LHCN-M2 (cell line): ENCODE results near the gene FAM193B. TPM values are rescaled to one million over a fixed set of nuclear protein-coding genes. Genes with fewer than 3 reads are reported as not detected.
"Not testable (repeated sequence)": the region's sequence is repeated elsewhere in the genome, so short reads cannot be mapped to it uniquely, and the experiment has no call there.

ENCODE experiments used
- DNase-seq: peaks from one replicate; pipeline ENCODE4 v3.0.0-alpha.2; 2012; ENCODE audit warnings: low read depth
- total RNA-seq: library from RNA; depleted of rRNA; stranded (reverse); fragments of >200 nt; gene quantifications from 2 replicates; pipeline ENCODE4 v1.2.3, GENCODE V29; 2014

The FAM193B gene
- total RNA-seq, 1 experiment from 2014 or later, result 24.5 TPM

DNA sequence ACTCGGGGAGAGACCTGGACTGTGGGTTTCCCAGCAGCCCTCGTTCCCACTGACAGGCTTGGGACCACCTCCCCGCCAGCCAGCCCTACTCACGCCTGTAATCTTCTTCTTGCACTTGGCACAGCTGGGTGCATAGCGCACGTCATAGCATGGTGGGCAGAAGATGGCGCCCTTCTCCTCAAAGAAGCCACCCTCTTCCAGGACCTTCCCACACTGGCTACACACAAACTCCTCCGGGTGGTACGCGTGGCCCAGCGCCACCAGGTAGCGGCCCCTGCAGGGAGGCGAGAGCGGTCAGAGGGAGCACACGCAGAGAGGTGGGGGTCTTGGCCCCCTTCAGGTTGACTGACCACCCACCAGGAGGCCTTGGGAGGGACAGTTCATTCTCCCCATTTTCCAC lies 66.4 kb downstream of the FAM193B start:
- no peak for DNase-seq

DNA sequence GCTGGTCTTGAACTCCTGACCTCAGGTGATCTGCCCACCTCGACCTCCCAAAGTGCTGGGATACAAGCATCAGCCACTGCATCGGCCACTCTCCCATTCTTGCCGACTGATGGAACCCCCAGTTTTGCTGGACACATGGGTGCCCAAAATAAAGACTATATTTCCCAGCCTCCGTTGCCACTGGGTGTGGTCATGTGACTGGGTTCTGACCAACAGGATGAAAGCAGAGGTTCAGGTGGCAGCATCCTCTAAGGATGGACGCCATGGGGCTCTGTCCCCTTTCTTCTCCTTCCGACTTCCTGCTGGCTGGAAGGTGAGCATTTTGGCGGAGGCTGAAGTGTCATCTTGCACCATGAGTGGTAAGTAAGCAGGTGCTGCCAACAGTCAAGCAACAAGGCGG lies 67.2 kb downstream of the FAM193B start:
- no peak for DNase-seq

DNA sequence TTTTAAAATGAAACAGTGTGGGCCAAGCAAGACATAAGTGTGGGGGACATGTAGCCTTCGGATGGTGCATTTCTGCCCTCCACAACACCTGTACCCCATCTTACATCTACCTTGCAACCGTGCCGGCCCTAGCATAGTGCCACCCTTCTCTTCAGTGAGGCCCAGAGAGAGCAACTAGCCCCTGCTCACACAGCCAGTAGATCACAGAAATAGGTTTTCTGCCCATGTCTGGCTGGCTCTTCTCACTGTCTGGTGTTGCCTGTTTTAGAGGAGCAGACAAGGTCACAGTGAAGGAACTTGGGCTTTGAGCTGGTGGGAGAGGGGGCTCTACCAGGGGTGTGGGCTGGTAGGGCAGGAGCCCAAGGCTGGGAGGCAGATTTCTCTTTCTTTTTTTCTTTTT lies 68.1 kb downstream of the FAM193B start:
- DNase-seq, result no peak

DNA sequence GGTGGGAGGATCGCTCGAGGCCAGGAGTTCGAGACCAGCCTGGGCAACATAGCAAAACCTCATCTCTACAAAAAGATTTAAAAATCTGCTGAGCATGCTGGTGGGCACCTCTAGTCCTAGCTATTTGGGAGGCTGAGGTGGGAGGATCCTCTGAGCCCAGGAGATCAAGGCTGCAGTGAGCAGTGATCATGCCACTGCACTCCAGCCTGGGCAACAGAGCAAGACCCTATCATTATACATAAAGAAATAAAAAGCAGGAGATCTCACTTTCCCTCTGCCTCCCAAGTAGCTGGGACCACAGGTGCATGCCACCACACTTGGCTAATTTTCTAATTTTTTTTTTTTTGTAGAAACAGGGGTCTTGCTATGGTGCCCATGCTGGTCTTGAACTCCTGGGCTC lies 68.6 kb downstream of the FAM193B start:
- not testable (repeated sequence) for DNase-seq

DNA sequence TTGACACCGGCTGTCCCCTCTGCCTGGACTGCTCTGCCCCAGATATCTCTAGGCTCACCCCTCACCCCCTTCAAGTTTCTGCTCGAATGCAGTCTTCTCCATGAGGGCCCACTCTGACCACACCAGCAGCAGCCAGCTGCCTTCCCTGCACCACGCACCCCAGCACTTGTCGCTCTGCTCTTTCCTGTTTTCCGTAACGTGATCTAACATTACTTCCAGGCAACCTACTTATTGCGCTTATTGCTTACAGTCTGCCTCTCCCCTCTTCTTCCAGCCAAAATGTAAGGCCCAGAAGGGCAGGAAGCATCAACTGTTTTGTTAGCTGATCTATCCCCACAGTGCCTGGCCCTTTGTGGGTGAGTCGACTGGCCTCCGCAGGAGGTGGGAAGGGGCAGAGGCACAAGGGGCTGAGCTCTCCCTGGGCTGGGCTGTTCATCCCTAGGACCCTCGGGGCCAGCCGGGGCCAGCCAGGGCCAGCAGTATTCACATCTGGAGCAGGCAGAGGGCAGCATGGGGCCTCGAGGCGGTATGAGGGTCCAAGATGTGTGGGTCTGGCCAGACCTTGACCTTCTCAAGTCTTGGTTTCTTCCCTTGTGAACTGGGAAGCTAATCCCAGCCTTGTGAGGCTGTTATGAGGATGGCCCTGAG lies 69.3 kb downstream of the FAM193B start:
- no peak for DNase-seq

DNA sequence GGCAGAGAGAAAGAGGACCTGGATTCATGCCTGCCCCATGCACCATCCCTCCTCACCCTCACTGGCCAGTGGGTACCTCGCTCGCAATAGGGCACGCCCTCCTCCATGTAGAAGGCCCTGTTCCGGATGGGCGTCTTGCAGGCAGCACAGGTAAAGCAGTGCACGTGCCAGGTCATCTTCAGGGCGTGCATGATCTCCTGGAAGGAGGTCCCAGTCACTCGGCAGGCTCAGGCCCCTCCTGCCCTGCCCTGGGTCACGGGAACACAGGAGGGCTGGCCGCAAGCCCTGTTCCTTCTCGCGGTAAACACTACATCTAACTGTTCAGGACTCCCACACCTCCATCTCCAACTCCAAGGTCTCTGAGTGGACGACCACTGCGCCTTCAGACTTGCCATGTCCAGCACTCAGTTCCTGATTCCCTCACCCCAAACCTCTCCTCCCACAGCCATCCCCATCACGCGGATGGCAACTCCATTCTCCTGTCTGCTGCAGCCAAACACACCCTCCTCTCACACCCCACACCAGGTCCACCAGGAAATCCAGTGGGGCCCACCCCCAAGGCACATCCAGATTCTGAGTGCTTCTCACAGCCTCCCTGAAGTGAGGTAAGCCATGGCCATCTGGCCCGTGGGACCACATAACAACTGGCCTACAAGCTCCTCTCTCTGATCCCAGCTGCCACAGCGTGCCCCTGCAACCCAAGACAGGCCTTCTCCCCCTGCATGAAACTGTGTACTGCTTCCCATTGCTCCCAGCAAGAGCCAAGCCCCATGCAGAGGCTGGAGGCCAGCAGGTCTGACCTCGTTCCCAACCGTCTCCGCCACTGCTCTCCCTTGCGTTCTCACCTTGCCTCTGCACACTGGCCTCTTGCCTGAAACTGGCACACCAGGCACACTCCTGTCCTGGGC lies 70.1 kb downstream of the FAM193B start:
- no peak for DNase-seq

DNA sequence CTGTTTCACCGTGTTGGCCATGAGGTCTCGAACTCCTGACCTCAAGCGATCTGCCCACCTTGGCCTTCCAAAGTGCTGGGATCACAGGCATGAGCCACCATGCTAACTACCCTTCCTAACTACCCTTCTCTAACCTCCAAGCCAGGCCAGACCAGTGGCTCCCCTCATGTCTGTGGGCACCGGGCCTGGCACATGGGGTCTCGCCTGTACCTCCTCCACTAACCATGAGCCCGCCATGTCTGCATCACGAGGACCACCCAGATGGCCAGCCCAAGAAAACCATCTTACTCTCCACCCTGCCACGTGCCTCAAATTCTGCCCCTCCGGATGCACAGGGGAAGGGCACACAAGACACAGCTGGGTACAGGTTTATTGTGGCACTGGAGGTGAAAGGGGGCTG lies 71.3 kb downstream of the FAM193B start:
- DNase-seq, result no peak

DNA sequence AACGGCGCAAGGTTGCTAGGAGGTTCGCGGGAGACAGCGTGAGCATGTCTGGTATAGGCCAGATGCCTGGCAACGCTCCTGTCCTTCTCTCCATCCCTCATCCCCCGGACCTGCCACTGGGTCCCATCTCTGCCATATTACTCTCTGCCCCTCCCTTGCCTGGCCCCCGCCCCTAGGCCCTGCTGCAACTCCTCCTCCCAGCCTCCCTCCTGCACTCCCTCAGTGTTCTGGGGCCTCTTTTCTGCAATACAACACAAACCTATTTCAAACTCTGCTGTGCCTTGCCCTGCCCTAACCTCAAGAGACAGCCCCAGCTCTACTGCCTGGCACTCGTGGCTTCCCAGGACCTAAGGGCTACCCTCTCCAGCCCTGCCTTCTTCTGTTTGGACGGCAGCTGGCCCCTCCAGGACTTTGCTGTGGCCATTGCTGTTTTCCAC lies 72.0 kb downstream of the FAM193B start:
- no peak for DNase-seq

DNA sequence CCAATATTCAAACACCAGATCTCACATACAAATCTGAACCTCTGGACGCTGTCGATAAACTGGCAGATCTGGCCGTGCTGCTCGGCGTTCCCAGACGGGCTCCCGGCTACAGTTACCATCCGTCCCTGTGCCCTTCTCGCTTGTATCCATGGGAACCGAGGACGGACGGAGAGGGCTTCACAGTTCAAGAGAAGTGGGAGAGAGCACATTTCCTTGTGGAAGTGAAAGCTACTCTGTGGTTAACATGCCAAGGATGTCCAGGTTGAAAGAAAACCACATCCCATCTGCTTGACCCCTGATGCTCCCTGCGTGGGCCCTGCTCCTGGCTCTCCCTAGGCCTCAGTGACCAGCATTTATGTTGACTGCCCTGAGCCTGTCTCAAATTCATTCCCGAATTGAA lies 74.6 kb downstream of the FAM193B start:
- peak; percentile 72 for DNase-seq

DNA sequence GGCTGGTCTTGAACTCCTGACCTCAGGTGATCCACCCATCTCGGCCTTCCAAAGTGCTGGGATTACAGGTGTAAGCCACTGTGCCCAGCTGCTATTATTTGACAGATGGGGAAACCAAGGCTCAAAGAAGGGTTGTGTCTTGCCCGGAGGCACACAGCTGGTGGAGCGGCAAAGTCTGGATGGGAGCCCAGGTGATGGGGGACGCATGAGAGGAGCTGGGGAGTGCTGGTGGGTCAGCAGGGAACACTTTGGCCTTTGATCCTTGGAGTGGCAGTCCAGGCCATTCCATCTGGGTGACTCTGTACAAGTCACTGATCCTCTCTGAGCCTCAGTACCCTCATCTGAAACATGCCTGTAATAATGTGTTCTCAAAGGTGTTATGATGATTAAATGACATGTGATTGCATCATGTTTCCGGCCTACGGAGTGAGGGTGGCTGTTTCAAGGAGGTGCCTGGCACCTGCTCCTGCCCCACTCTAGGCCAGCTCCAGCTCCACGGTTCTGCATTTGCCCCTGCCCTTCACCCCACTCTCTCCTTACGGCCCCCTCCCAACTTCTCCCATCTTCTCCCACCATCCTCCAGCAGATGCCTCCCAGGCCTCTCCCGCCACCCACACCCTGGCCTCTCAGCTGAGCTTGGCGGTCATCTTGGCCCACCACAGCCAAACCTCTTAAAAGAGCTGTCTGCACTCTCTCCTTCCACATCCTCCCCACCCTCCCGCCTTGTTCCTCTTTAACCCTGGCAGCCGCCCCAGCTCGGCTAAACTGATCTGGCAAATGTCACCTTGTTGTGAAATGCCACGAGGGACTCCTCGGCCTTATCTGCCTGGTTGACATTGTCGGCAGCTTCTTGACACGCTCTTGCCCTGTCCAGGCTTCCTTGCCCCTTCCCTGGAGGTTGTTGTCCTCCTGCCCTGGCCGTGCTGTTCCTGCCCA lies 75.4 kb downstream of the FAM193B start:
- DNase-seq, result no peak

DNA sequence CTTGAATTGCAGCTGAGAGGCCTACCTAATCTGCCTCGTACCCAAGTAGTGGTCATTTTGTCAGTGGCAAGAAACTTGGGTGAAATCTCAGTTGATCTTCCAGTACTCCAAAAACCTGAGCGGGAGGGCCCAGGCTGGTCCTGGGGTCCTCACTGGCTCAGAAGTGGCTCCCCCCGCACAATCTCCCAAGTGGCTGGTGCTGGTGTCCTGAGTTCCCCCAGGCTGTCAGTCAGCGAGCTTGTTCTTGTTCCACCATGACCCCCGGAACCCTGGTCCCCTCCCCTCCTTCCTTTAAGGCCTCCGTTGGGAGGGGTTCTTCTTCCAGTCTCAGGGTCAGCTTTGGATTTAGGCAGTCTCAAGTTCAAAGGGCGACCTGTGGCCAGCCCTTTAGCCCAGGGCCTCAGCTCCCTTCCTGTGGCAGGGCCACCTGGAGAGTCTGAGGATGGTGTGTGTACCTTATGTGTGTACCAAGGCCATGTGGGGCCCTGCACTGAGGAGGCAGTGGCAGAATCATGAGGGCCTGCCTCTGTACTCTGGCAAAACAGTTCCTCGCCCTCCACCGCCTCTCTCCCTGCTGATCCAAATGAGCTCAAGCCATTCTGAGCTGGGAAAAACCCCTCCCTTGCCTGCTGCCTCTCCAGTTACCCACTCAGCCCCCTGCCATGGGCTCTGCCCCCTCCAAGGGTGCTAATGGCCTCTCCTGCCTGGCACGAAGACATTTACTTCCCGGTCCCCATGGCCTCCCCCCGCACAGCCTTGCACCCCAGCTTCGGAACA lies 76.5 kb downstream of the FAM193B start:
- no peak for DNase-seq

DNA sequence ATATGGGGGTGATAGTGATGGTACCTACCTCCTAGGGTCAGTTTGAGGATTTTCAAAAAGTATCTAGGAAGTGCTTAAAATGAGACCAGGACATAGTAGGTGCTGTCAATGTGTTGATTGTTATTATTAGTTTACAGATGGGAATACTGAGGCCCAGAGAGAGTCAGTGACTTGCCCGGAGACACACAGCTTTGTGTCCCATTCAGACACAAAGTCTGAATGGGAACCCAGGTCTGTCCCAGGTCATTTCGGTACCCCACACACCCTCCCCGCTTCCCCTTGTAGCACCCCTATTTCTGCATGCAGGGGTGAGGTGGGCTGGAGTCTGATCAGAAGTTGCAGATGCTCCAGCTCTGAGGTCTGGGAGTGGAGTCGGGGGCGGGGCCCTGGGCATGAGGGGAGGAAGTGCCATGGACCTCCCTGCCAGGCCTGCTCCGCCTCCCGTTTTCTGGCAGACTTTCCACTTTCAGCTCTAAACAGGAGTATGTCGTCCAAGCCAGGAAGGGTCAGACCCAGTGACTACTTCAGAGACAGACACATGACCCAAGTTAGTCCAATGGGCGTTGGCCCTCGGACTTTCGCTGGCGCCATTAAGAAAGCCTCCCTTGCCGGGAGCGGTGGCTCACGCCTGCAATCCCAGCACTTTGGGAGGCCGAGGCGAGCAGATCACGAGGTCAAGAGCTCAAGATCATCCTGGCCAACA lies 77.7 kb downstream of the FAM193B start:
- DNase-seq, result no peak

DNA sequence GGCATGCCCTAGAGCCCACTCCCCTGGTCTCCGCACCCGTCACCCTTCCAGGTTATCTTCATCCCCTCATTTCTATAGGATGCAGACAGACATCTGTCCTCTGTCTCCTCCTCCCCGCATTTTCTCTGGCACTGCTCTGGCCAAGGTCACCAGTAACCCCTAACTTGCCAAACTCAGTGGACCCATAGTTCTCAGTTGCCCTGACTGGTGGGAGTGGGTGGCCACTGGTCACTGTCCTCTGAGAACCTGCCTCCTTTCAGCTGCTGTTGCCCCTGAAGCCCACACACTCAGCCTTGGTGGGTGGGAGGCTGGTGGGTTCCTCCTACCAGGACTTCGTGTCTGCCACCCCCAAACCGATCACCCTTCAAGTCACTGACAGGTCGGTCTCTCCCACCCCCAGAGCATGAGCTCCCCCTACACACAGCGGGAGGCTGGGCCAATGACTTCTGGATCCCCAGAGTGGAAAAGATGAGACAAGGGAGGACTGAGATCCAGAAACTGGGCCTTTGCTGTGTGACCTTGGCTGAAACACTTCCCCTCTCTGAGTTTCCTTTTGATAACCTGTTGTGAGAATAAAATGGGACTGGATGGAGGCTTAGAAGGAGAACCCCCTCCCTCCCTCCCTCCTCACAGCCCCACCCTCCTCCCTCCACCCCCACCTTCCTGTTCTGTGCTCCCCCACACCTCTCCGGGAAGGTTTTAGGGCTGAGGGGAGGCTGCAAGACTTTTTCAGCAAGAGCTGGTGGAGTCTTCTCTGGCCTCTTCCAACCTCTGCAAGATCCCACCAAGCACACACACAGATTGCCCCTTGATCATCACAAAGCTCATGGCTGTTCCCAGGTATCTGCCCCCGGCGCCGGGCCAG lies 78.6 kb downstream of the FAM193B start:
- no peak for DNase-seq

DNA sequence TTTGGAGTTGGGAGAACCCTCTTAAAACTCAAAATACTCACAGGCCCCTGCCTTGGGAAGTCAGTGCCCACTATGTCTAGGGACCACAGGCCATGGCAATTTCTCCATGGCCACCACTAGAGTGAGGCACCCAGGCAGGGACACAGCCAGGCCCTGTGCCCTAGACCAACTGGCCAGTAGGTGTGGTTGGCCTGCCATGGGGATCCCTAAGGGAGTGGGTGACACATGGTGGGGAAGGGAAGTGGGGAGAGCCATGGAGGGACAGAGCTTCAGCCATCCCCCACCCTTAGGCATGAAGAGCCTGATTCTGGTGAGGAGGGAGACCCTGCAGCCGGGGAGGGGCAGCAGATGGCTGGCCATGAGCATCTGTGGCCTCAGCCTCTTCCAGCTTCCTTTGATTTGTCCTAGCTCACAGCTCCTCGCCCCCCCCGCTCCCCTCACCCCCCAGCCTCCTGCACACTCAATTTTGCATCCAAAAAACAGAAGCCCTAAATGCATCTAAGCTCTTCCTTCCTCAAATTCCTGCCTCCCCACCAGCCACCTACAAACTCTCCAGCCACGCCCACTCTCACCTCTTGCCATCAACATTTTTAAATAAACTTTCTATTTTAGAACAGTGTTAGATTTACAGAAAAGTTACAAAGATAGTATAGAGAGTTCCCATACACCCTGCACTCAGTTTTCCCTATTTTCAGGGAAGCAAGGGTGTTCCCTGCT lies 79.4 kb downstream of the FAM193B start:
- DNase-seq, result no peak

DNA sequence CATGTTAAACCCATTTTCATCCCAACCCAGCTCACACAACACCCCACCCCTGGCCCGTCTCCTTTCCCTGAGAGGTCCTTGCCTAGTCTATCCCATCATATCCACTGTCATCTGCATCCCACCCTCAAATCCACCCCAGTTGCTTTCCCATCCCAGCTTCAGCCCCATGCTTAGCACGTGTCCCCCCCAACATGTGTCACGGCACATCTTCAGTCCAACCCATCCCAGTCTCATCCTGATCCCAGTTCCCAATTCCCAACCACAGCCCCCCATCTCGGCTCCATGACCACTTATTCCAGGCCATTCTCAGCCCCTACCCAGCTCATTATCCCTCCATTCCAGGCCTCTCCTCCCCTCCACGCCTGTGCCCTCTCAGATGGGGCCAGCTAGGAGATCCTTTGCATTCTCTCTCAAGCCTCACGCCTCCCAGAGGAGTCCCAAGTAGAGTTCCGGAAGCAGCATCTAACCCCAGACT lies 80.3 kb downstream of the FAM193B start:
- DNase-seq, result no peak

DNA sequence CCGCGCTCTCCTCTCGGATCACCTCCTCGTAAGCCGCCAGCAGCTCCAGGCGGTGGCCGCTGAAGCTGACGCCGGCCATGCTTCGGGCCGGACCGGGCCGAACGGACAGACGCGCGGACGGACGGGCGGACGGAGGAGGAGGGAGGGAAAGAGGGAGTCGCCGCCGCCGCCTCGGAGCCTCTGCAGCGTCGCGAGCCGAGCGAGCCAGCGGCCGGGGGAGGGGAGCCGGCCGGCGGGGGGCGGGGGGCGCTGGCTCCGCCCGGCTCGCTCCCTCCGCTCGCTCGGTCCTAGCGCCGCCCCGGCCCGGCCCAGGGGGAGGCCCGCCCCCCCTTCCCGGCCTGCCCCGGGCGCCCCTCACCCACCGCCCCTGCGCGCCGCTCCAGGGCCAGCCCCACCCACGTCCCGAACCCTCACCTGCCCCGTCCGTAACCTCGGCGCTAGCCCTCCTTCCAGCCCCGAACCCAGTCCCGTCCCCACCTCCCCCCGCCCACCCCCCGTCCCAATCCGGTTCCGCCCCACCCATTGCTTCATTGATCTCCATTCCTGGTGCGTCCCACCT lies 80.8 kb downstream of the FAM193B start, which contains the start of gene DBN1:
DBN1 (minus strand) TSS at position 192 of the 559 bp plus-strand sequence; CDS start at position 79, 113 bp downstream.
- DNase-seq, result peak; percentile 58

DNA sequence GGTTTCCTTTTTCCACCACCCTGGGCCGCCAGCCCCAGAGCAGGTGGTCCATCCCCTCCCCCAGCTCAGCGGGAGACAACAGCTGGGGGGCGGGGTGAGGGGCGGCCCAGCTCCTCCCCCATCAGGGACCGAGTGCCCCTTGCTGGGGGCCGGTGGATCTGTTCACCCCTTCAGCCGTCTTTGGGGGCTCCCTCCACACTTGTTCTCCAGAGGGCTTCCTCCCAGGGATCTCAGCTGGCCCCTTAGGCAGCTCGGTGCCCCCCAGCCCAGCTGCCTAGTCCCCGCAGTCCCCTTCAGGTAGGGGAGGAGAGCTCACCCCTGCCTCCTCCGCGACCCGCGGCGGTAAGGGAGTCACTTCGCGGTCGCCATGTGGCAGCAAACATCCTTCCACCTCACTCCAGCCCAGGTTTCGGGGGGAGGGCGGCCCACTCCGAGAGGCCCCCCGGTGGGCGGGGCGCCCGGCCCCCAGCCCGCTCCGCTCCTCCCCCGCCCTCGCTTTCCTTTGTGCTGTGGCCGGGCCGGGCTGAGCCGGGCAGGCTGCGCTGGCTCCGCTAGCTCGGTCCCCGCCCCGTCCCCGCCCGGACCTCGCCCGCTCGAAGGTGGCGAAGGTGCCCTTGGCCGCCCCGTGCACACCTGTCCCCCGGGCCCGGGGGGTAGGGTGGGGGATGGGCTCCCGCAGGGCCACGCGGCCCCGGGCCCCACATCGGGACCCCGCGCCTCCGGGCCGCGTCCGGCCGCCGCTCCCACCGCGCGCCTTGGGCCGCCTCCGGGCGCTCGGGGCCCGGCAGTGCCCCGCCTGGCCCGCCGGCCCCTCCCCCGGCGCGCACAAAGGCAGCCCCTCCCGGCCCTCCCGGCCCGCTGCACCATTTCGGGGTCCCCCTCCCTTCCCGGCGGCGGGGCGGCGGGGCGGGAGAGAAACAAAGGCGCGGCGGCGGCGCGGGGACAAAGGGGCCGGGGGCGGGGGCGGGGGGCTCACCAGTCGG lies 81.6 kb downstream of the FAM193B start:
- DNase-seq, result no peak
